Subcutaneous adipose tissue (tissue), 4 donors: ENCODE data around the gene MARK1. TPM values are rescaled to one million over a fixed set of nuclear protein-coding genes. Genes with fewer than 3 reads are reported as not detected.

ENCODE experiments used
- small RNA-seq: library from RNA; depleted of rRNA; stranded (forward); fragments of <200 nt; gene quantifications from one replicate; pipeline ENCODE3, GENCODE V24; 2016
- total RNA-seq, 4 donors: library from RNA; depleted of rRNA; stranded (reverse); fragments of >200 nt; gene quantifications; one replicate each; pipeline ENCODE4 v1.1.0, GENCODE V29; 2016
- TF ChIP-seq, protein P1 (sequence below): fragments of 450-650 bp; IDR thresholded peaks from one replicate; pipeline ENCODE4 v1.5.1; 2016; ENCODE audit warnings: low read depth, mild to moderate bottlenecking, control low read depth, antibody characterized with exemption, moderate library complexity

The MARK1 gene
- total RNA-seq, 4 donors from 2014 or later: 7.0 to 17.5 (median 14.8) TPM

DNA sequence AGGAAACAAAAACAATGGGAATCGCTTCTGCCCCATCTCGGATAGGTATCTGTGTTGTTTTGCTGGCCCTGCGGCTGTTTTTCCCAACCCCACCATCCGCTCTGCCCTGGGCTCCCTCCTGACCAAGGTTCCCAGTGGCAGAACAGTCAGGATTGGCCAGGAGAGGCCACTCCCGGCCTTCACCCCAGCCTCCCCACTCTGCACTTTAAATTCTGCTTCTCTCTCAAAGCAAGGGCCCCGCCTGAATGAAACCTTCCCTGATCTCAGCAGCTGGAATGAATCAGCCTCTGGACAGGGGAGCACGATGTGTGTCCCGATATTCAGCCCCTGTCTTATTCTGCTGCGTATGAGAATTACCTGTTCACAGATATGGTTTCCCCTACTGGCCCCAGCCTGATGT is 178.5 kb downstream of the MARK1 start:
- TF ChIP-seq, protein P1, sequence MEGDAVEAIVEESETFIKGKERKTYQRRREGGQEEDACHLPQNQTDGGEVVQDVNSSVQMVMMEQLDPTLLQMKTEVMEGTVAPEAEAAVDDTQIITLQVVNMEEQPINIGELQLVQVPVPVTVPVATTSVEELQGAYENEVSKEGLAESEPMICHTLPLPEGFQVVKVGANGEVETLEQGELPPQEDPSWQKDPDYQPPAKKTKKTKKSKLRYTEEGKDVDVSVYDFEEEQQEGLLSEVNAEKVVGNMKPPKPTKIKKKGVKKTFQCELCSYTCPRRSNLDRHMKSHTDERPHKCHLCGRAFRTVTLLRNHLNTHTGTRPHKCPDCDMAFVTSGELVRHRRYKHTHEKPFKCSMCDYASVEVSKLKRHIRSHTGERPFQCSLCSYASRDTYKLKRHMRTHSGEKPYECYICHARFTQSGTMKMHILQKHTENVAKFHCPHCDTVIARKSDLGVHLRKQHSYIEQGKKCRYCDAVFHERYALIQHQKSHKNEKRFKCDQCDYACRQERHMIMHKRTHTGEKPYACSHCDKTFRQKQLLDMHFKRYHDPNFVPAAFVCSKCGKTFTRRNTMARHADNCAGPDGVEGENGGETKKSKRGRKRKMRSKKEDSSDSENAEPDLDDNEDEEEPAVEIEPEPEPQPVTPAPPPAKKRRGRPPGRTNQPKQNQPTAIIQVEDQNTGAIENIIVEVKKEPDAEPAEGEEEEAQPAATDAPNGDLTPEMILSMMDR: no peak

DNA sequence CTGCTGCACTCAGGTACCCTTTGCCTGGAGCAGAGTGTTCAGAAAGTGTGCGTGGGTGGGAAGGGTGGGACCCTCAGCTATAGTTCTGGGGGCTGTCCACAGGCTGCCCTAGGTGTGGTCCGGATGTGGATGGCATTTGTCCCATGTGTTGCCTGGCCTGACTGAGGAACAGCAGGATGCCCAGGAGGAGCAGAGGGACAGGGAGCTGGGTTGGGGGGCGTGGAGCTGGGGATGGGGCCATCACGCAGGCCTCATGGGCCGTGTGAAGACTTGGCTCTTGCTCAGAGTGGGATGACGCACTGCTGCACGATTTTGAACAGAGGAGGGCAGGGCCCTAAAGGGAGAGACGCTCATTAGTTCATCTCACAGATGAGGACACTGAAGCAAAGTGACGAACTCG is 179.2 kb downstream of the MARK1 start:
- TF ChIP-seq, protein P1: no peak

DNA sequence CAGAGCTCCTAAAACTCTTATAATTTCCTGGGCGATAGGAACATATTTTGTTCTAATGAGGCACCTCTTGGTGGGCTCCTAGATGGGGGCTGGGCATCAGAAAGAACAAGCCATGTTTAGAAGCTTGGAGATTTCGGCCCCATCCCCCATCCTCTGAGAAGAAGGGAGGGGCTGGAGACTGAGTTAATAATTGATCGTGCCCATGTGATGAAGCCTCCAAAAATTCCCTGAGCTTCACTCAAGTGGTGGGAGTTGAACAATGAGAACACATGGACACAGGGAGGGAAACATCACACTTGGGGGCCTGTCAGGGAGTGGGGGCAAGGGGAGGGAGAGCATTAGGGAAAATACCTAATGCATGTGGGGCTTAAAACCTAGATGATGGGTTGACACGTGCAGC is 180.3 kb downstream of the MARK1 start:
- TF ChIP-seq, protein P1: no peak

DNA sequence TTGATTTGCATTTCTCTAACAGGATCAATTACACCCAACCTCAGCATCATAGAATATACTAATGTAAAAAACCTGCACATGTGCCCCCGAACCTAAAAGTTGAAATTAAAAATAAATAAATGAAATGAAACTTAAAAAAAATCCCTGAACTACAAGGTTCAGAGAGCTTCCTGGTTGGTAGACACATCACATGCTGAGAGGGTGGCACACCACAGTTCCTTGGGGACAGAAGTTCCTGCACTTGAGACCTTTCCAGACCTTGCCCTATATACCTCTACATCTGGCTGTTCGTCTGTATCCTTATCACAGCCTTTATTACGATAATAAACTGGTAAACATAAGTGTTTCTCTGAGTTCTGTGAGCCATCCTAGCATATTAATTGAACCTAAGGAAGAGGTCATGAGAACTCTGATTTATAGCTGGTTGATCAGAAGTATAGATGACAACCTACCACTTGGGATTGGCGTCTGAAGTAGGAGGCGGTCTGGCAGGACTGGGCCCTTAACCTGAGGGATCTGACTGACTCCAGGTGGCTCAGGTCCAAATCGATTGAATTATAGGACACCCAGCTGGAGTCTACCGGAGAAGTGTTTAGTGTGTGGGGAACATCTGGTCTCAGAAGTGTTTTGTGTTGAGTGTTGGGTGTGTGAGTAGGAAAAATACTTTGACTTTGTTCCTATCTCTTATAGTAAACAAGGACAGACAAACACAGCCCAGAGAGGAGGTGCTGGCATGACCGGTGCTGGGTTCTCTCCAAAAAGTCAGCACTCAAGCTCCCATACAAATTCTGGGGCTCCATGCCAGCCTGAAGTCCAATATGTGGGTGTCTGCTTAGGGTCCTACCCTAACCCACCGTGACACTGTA is 181.2 kb downstream of the MARK1 start:
- TF ChIP-seq, protein P1: no peak

DNA sequence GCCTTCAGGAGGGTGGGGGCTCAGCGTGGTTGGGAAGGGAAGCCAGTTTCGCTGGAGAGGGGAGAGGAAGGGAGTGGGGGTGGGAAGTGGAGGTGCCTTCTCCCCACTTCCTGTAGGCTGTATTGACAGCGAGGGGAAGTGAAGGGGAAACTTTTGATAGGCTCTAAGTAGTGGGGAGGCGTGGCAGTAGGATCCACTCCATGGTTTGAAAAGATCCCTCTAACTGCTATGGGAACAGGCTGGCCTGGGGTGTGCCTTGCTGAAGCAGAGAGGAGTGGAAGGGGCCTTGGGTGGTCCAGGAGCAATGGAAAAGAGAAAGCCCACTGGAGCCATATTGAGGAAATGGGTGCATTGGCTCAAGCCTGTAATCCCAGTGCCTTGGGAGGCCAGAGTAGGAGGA is 182.4 kb downstream of the MARK1 start:
- TF ChIP-seq, protein P1: no peak

DNA sequence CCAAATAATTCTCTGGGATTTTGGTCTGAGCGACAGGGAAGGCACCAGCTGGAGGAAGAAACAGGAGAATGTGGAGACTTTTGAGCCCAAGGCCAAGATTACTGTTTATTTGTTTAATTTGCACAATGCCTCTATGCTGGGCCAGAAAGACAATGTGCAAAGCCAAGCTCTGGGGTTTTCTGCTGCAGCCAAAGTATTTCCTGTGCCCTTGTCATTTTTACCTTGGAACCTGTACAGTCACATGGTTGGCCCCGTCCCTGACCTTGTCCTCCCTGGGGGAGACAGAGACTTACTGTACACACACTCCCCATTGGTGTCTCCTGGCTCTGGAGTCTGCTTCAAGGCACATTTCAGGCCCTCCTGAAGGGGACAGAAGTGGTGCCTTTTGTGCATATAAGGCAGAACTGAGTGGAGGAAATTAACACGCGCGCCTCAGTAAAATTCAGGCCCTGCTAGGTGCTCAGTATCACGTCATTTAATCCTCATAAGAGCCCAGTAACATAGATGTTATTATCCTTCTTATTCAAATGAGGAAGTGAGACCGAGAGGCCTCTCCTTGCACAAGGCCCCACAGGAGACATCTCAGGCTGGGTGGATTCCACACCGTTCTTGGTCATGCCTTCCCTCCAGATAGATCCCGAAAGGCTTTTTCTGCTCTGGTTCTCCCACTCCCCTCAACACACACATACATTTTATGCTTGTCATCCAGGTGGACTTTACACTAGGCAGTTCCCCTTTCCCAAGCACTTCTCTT is 183.3 kb downstream of the MARK1 start:
- TF ChIP-seq, protein P1: no peak

Small RNA genes within 50 kb of the gene (small RNA-seq; reads per million reads assigned to genes)
- not detected for gene RN7SL464P

Other genes starting within 250 kb of the MARK1 start
- gene C1orf115, start 162.2 kb downstream of the MARK1 start, total RNA-seq: 10 to 100 TPM; 29.5 to 63.9 (median 36.1) TPM
- 10 to 100 TPM; 20.2 to 26.0 (median 21.1) TPM for gene MTARC2, start 220.2 kb downstream of the MARK1 start, total RNA-seq